GM18951 (cell line): ENCODE measurements around the gene KCP.

Experiments used
- POLR2A ChIP-seq: IDR thresholded peaks from 4 replicates; pipeline ENCODE4 v1.6.1; 2011; ENCODE audit warnings: mild to moderate bottlenecking; ENCODE audit not compliant: insufficient read length, insufficient read depth; ENCODE audit errors: extremely low read depth
- in situ Hi-C: fragments of 300-500 bp; cut with MboI; formaldehyde crosslinking; loops from one replicate; pipeline ENCODE4 v1.12.0; 2022; ENCODE audit warnings: low sequenced_read_pairs, mixed read lengths, inconsistent platforms; ENCODE audit not compliant: unreplicated experiment

The KCP gene

GRCh38 chr7:128830231-128831177, 80.0 kb downstream of the KCP start, which contains the start of gene FLNC:
FLNC (plus strand) TSS chr7:128830406; CDS start chr7:128830638, 232 bp downstream.
- in situ Hi-C loops: no loop called here
- TF ChIP-seq POLR2A: no peak

GRCh38 chr7:128829391-128830166, 80.9 kb downstream of the KCP start:
- TF ChIP-seq POLR2A: no peak
- in situ Hi-C loops: no loop called here

- TF ChIP-seq POLR2A: no peak
- in situ Hi-C loops: no loop called here
Observed at GRCh38 chr7:128827971-128828711, 82.4 kb downstream of the KCP start.

GRCh38 chr7:128827248-128827958, 83.1 kb downstream of the KCP start:
- in situ Hi-C loops: no loop called here
- TF ChIP-seq POLR2A: no peak

GRCh38 chr7:128826916-128827247, 83.6 kb downstream of the KCP start:
- TF ChIP-seq POLR2A: no peak
- in situ Hi-C loops: no loop called here
